Left lung (tissue), 10 donors: ENCODE measurements around the gene SLC24A4. TPM values are rescaled to one million over a fixed set of nuclear protein-coding genes. Genes with fewer than 3 reads are reported as not detected.
A peak's percentile ranks its signal among the peaks of the same experiment; 100 is the strongest.

Source experiments
- ATAC-seq: fragments of 200-7000 bp; cut with Tn5 transposase; one replicate; pipeline ENCODE4 v1.9.1; 2020; ENCODE audit warnings: moderate library complexity
- DNase-seq, 4 donors: peaks; one replicate each; pipeline ENCODE4 v3.0.0-alpha.2; 2013 to 2020
- H3K27ac ChIP-seq, 2 donors: fragments of 200-600 bp; sonication (generic) in 1 of 2; one replicate each; pipeline versions ENCODE4 v1.5.0 to v1.8.0; 2020 to 2021
- H3K27me3 ChIP-seq, 2 donors: fragments of 200-600 bp; sonication (generic) in 1 of 2; one replicate each; pipeline versions ENCODE4 v1.5.0 to v1.8.0; 2020 to 2021
- H3K36me3 ChIP-seq, 2 donors: fragments of 200-600 bp; sonication (generic) in 1 of 2; one replicate each; pipeline versions ENCODE4 v1.5.0 to v1.8.0; 2020 to 2021
- H3K4me1 ChIP-seq, 2 donors: fragments of 200-600 bp; one replicate each; pipeline ENCODE4 v1.8.0; 2021
- H3K4me3 ChIP-seq, 2 donors: fragments of 200-600 bp; sonication (generic) in 1 of 2; one replicate each; pipeline versions ENCODE4 v1.5.0 to v1.8.0; 2020 to 2021; ENCODE audit warnings: mild to moderate bottlenecking in 1 of 2
- H3K9me3 ChIP-seq, 2 donors: fragments of 200-600 bp; sonication (generic) in 1 of 2; one replicate each; pipeline versions ENCODE4 v1.5.0 to v1.8.0; 2020 to 2021
- CTCF ChIP-seq, 2 donors: fragments of 200-600 bp; sonication (generic) in 1 of 2; IDR thresholded peaks; one replicate each; pipeline versions ENCODE4 v1.5.0 to v1.8.0; 2021; ENCODE audit warnings: antibody characterized with exemption in 2 of 2
- intact Hi-C, 2 donors: fragments of 100-400 bp; cut with DNase I; formaldehyde crosslinking; loops; one replicate each; pipeline versions ENCODE4 v1.11.2 to v1.14.2; 2022
- polyA plus RNA-seq, 6 donors: library from polyadenylated mRNA; unstranded; fragments of 120-200 nt; gene quantifications; one replicate each; pipeline ENCODE4 v1.2.1, GENCODE V29; 2013; ENCODE audit not compliant: insufficient read length in 6 of 6
- total RNA-seq, 2 donors: library from RNA; stranded (reverse); fragmentation: NEBNext Ultra II Directional; extraction: Animal tissue kit (Norgen Biotek cat#: 25700); gene quantifications; one replicate each; pipeline ENCODE4 v1.2.1, GENCODE V29; 2021
- donor health status: DM: no; HTN: yes; CAD: no.
- donor health status: DM: no; HTN: no; CAD: no.

Gene SLC24A4
- total and polyA plus RNA-seq, 8 donors: 0.25 to 2.0 (median 0.47) TPM

GRCh38 chr14:92416544-92416943 lies 93.6 kb downstream of the SLC24A4 start:
- H3K27ac ChIP-seq: peak overlapping the region in 1 of 2 donors; percentile 86
- TF ChIP-seq CTCF (IDR thresholded peaks at IDR 0.05): no peak
- peaks cover 0 to 35% of the 10 kb centered on the region in 2 donors for H3K4me1 ChIP-seq
- H3K4me3 ChIP-seq: no peak overlapping the region
- no peaks in the 10 kb centered on the region for H3K27me3 ChIP-seq
- no peak for ATAC-seq
- intact Hi-C loops: no loop called here
- H3K36me3 ChIP-seq: no peaks in the 10 kb centered on the region
- DNase-seq: no peak
- H3K9me3 ChIP-seq: no peaks in the 10 kb centered on the region

GRCh38 chr14:92417759-92418158 lies 94.8 kb downstream of the SLC24A4 start:
- no peaks in the 10 kb centered on the region for H3K36me3 ChIP-seq
- ATAC-seq: peak; percentile 68
- peaks cover 0 to 35% of the 10 kb centered on the region in 2 donors for H3K4me1 ChIP-seq
- no peak overlapping the region for H3K4me3 ChIP-seq
- no peak for TF ChIP-seq CTCF (IDR thresholded peaks at IDR 0.05)
- intact Hi-C loops: no loop called here
- DNase-seq: peak in 1 of 4 donors; percentile 46
- H3K9me3 ChIP-seq: no peaks in the 10 kb centered on the region
- H3K27me3 ChIP-seq: no peaks in the 10 kb centered on the region
- peak overlapping the region; percentile 33 to 86 for H3K27ac ChIP-seq

GRCh38 chr14:92421751-92422150 lies 98.8 kb downstream of the SLC24A4 start:
- no peak for TF ChIP-seq CTCF (IDR thresholded peaks at IDR 0.05)
- no peaks in the 10 kb centered on the region for H3K36me3 ChIP-seq
- H3K27ac ChIP-seq: no peak overlapping the region
- no peaks in the 10 kb centered on the region for H3K9me3 ChIP-seq
- H3K4me3 ChIP-seq: no peak overlapping the region
- peaks cover 2 to 19% of the 10 kb centered on the region in 2 donors for H3K4me1 ChIP-seq
- DNase-seq (no peak), ATAC-seq (no peak)
- intact Hi-C loops: no loop called here
- H3K27me3 ChIP-seq: no peaks in the 10 kb centered on the region

- Histone ChIP-seq H3K27ac (no peak overlapping the region), H3K4me3 (no peak overlapping the region), H3K4me1 (peaks cover 2 to 10% of the 10 kb centered on the region in 2 donors), H3K9me3 (no peaks in the 10 kb centered on the region), H3K36me3 (no peaks in the 10 kb centered on the region), H3K27me3 (no peaks in the 10 kb centered on the region)
- DNase-seq (no peak), ATAC-seq (no peak)
- TF ChIP-seq CTCF (IDR thresholded peaks at IDR 0.05): no peak
- intact Hi-C loops: no loop called here
Observed at GRCh38 chr14:92425101-92425500, 102.1 kb downstream of the SLC24A4 start.

GRCh38 chr14:92426237-92426636 lies 103.3 kb downstream of the SLC24A4 start:
- peaks cover 2 to 10% of the 10 kb centered on the region in 2 donors for H3K4me1 ChIP-seq
- H3K36me3 ChIP-seq: no peaks in the 10 kb centered on the region
- H3K9me3 ChIP-seq: no peaks in the 10 kb centered on the region
- peak overlapping the region in 1 of 2 donors; percentile 62 for H3K27ac ChIP-seq
- H3K27me3 ChIP-seq: no peaks in the 10 kb centered on the region
- intact Hi-C loops: no loop called here
- TF ChIP-seq CTCF (IDR thresholded peaks at IDR 0.05): no peak
- DNase-seq (no peak), ATAC-seq (peak; percentile 50)
- H3K4me3 ChIP-seq: no peak overlapping the region
